GM21825 (cell line): Measurements from ENCODE around the gene NT5C1A.

Experiments used
- ATAC-seq: cut with Tn5 transposase; IDR thresholded peaks from one replicate; pipeline ENCODE4 v1.9.1; 2021; ENCODE audit warnings: mild to moderate bottlenecking, moderate library complexity; ENCODE audit not compliant: unreplicated experiment

Gene NT5C1A

DNA sequence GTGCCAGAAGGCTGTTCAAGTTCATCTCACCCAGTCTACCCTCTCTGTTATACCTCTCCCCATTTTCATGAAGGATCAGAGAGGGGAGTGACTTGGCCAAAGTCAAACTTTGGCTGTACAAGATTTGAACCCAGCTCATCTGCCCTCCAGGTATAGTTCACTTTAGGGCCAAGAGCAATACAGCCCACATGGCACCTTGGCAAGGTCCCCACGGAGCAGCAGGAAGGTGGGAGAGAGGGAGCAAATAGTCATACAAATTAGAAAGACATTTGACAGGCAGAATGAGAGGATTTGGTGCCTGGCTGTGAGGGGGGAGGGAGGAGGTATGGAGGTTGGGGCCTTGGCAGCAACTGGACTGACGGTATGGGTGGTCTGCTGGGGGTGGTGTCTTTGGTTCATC is 18.3 kb upstream of the NT5C1A start:
- ATAC-seq = no peak

DNA sequence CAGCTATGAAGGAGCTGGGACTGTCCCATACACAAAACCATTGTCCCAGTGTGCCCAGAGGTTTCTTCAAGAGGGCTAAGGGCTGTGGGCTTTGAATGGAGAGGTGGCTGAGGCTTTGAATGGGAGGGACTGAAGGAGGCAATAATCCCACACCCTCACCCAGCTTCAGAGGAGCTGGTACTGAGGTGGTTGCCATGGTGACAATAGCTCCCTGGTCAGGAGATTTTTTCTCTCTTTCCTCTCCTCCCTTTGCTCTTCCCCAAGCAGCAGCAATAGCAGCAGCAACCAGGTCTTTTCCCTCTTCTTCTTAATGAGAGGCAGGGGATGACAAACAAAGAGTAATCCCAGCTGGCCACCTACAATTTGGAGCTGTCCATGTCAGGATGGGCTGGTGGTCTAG is 17.7 kb upstream of the NT5C1A start:
- ATAC-seq = no peak

DNA sequence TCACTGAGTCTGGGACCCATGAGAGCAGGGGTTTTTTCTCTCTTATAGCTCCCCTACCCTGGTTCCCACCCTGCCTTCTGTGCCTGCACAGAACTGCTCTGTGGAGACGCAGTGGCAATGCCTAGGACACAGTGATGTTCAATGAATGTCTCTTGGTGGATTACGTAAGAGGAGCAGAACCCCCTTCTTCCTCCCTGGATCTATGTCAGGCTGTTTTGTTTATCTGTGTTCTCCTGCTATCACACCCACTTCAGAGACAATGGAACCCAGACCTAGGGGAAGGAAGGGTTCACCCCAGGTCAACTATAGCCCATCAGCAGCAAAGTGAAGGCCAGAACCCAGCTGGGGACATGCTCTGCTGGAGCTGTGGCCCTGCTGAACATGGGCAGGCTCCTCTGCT is 17.3 kb upstream of the NT5C1A start:
- no peak for ATAC-seq

DNA sequence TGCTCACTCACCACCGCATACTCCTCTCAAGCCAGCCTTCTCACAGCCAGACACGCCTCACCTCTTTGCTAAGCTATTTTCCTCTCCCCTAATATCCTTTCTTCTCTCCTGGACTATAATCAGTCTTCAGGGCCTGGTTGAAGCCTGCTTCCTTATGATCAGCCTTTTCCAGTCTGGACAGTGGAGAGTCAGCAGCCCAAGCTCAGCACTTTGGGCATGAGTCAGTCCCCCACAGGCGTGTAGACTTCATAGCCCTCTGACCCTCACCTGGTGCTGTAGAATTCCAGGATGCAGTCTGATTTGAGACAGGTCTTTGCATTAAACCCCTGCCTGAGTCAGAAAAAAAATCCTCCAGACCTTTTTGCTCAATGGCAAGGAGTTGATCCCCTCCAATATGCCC is 16.8 kb upstream of the NT5C1A start:
- no peak for ATAC-seq

DNA sequence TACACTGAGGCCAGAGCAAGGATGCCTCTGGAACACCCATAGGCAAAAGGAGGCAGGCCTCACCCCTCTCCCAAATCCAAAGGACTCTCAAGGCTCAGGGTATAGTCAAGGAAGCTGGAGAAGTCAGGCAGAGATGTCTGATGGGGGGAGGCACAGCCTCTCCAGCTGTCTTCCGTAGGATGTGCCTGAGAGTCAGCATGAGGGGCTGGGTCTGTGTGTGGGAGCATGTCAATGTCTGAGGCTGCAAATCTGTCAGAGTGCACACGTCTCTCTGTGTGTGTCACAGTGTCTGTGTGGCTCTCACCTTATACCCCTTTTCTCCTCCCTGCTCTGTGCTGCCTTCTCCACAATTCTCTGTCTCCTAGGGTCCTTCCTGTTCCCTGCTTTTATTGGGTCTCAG is 15.3 kb upstream of the NT5C1A start:
- no peak for ATAC-seq

DNA sequence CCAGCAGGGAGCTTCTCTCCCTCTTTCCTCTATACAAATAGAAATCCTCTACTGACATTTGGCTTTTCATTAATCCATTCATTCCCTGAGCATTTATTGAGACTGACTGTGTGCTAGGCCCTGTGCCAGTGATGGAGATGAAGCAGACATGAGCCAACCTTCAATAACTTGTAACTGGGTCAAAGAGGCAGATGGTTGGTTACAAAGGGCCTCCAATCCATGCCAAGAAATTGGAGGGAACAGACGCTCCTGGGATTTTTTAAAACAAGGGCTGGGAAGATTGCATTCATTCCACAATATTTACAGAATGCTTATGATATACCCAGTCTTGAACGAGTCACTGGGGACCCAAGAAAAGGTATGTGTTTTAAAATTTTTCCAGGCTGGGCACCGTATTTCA is 13.2 kb upstream of the NT5C1A start:
- ATAC-seq = no peak

DNA sequence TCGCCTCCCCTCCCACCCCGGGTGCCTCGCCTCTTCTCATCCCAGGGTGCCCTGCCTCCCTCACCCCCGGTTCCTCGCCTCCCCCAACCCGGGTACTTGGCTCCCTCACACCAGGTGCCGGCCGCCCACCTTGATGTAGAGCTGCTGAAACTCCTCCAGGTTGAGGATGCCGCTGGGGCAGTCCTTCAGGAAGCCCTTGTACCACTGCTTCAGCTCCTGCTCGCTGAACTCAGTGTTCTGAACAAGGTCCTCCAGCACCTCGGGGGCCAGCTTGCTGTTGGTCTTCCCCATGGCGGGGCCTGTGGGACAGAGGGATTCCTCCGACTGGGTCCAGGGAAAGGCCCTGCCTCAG is 12.4 kb upstream of the NT5C1A start:
- no peak for ATAC-seq

DNA sequence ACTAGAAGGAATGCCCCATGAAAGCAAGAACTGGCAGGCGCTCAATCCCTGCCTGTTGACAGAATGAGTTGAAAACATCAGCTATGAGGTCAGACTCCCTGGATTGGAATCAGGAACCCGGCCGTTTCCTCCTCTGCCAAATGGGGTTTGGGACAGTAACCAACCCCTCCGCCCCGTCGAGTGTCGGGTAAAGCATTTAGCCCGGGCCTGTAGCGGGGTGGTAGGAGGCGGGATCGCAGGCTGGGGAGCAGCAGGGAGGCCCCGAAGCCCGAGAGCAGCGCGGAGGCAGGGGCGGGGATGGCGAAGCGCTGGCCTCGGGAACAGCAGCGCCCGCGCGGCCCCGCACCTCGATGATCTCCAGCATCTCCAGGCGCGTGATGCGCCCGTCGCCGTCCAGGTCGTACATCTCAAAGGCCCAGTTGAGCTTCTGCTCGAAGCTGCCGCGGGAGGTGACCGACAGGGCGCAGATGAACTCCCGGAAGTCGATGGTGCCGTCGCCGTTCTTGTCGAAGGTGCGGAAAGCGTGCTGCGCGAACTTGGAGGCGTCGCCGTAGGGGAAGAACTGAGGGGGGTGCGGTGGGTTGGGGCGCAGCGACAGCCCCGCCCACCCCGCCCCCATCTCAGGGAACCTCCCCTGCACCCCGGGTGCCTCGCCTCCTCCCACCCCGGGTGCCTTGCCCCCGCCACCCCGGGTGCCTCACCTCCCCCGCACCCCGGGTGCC is 11.8 kb upstream of the NT5C1A start:
- ATAC-seq = no peak

DNA sequence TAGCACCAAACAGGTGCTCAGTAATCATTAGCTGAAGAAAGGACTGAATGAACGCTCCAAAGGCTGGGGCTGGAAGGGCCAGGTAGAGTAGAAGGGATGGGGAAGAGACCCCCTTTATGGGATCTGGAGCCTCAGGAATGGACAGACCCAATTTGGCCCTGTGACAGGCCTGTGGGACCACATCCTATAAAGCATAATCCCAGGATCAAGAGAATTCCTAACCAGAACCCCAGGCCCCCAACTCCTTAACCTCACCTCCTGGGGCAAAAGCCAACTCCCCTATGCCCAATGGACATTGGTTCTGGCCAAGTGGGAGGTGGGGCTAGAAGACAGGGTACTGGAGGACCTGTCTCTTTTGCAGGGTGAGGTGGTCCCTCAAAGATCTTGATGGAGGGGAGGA is 10.1 kb upstream of the NT5C1A start:
- ATAC-seq = no peak

DNA sequence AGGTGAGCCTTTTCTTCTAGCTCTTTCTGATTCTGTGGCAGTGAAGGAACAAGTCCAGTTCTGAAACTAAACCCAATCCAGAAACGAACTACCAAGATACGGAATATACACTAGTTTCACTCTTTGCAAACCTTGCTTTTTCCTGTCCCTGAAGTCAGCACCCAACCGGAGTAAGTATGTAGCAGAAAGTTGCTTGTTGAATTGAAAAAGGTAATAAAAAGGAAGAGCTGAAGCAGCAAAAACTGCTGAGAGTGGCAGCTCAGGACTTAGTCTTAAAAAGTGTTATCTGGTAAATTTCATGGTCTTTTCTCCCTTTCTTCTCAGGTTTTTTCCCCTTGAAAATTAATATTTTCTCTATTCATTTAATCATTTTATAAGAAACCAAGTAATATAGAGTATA is 9.4 kb upstream of the NT5C1A start:
- ATAC-seq = no peak

DNA sequence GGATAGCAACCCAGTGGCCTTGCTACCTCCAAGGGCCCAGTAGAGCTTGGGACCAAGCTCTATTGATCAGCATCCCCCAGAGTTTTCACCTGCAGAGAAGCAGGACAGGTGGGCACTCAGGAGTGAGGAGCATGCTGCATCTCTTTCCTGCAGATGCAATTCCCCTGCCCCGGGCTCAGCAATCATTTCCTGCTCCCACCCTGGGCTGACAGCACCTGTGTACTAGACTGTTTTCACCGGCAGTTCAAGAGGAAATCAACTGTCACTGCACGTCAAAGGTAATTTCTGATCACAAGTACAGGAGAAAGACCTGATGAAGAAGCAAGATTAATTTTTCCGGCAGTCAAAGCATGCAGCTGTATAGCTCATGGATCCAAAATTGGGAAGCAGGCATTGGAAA is 8.8 kb upstream of the NT5C1A start:
- no peak for ATAC-seq

DNA sequence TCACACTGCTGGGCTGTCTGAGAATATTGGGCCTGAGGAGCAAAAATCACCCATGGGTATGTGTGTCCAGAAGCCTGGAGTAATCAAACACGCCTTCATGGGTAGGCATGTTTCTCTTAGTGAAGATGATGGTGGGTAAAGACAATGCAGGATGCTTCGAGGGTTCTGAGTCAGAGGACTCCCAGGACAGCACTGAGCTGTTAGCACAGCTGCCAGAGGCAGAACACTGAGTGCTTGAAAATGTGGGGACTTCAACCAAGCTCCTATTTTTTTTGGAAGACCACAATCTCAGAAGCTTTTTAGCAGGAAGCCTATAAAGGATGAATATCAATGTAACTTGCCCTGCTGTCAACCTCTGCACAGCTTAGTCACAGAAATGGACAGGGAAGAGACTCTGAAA is 7.9 kb upstream of the NT5C1A start:
- ATAC-seq = no peak

DNA sequence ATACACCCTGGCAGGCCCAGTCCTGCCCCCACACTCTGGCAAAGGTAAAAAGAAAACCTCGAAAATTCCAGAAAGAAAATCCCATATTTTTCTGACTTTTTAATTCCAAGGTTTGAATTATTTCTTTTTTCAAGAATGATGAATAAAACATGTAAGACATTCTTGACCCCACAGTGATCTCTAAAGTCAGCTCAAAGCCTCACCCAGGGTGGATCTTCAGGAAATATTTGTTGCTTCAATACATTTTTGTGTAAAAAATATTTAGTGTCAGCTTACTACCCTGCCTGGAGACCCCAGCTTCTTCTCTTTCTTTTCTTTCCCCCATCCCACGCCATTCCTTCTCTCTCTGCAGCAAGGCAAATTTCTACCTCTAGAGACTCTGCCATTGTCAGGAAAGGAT is 7.0 kb upstream of the NT5C1A start:
- ATAC-seq = no peak

DNA sequence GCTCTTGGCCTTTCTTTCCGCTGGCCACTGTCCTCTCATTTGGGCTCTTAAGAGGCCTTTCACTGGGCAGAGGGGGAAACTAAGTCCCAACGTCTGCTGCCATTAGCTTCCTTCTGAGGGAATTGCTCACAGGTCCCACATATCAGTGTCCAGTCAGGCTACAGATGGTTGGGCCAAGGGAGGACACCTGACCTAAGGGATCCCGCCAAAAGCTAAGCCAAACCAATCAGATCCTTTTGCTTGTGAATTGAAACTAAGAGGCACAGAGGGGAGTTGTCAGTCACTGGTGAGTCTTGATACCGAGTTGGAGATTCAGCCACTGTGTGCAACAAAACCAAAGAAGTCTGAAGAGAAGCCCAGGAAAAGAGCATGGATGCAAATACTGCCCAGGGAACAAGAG is 5.7 kb upstream of the NT5C1A start:
- ATAC-seq = no peak

DNA sequence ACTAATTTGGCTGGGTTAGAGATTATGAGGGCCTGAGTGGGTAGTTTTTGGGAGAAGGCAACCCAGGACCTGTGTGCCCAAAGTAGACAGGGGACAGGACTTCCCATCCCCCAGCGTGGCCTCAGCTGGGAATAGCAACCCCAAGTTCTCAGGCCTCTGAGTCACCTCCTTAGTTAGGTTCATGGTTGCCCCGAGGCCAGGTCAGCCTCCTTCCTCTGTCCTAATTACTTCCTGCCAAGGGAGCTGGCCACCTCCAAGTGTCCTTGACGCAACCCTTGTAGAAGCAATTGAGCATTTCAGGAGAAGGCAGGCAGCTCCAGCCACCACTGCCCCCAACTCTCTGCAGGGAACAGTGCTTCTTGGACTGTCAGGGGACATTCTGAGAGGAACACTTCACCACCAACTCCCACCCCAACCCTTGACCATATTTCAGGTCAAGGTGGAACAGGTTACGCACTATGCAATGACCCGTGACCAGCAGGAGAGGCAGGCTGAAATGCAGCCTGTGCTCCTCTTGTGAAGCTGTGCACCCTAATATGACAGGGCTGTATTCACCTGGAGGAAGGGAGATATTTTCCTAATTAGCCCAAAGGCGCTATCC is 5.1 kb upstream of the NT5C1A start:
- no peak for ATAC-seq

DNA sequence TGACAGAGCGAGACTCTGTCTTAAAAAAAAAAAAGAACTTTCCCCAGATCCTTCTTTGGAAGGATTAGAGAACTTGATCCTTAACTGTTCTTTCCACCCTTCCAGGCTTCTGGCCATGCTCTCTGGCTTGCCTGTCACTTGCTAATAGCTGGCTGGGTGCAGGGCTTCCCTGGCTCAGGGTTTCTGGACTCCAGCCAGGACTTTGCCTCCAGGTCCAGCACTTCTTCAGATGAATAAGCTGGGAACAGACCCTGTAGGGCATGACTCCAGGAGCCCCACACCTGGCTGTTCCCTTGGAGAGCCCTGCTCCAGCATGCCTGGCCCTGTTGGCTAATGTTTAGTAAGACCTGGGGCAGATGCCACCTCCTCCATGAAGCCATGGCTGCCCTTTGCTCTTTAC is 3.3 kb upstream of the NT5C1A start:
- no peak for ATAC-seq

DNA sequence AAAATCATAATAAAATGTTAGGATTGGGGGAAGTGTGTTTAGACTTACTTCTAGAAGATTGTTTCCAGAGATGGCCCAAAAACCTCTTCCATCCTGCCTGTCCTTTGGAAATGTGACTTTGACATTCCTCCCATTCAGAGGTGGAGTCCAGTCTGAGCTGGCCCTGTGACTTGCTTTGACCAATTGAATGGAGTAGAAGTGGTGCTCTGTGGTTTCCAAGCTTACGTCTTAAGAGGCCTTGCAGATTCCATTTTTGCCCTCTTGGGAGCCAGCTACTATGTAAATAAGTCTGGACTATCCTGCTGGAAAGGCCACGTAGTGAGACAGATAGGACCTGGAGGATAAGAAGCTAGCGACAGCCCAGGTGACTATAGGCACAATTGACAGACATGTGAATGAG is 1.3 kb upstream of the NT5C1A start:
- no peak for ATAC-seq

DNA sequence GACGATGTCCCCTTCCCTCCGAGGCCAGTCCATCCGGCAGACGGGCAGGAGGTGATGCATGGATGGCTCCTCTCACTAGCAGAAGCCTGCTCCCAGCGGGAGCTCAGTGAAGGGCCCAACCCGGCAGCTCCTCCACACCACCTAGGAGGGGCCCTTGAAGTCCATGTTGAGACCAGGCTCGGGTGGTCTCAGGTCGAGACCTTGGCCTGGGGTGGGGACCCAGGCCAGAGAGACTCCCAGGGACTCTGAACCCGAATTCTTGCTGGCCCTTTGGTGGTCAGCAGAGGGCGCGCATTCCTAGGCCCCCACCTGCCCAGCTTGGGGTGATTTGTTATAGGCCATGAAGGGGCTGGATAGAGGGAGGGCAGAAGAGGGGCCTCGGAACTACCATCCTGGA is 642 bp upstream of the NT5C1A start:
- no peak for ATAC-seq

DNA sequence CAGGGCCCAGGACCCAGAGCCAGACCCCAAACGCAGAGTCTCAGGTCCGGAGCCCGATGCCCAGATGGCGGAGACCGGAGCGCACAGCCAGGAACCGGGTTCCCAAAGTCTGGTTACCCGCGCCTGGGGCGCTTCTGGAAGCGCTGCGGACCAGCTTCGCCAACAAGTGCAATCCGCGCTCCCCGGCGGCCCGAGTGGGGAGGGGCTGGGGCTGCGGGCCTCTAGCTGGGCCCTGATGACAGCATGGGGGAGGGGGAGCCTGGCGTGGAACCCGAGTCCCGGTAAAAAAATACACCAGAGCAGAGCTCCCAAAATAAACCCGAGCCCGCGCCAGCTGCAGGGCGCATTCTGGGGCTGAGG is 494 bp downstream of the NT5C1A start:
- no peak for ATAC-seq

DNA sequence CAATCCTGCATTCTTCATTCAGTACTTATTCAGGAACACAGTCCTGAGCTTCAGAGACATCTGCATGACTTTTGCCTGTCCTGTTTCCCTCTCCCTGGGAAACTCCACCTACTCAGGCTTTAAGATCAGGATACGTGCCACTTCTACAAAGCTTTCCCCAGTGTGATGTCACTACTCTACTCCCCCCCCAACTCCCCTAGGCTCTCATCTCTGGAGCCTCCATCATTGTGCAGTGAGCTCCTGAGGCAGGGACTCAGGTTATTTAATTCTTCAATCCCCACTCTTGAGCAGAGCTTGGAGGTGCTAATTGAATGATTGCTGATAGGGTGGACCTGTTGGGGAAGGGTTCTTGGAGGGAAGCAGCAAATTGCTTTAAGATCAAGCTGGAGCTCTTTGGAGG is 1.2 kb downstream of the NT5C1A start:
- ATAC-seq = no peak

DNA sequence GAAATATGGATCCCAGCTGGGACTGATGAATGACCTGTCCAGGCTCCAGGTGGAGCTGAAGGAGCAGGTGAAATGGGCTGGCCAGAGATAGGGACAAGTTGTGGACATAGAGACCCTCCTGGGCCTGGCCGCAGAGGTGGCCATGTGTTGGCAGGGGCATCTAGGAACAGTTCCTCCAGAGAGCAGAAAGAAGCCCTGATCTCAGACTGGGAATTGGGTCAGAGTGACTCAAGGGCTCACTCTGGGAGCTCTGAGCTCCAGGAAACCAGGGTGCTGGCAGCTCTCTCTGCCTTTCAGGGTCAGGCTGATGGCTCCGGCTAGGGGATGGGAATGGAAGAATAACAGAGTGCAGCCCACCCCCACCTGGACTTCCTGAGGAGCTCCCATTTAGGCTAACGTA is 3.0 kb downstream of the NT5C1A start:
- ATAC-seq = no peak

DNA sequence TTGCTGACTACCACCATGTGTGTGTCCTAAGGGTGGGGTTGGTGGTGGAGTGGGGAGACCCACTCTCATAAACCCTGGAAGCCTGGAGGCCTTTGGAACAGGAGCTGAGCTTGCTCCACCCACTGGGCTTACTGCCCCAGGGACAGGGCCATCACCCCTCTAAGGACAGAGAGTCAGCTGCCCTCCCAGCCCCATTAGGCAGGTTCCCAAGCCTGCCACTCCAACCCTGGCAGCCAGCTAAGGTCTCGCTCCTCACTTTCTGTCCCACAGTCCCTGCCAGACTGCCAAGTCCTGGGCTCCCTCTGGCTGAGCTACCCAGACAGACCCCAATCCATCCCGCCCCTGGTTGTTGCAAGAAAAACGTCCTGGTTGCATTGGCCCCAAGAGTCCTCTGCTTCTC is 3.8 kb downstream of the NT5C1A start:
- ATAC-seq = no peak

DNA sequence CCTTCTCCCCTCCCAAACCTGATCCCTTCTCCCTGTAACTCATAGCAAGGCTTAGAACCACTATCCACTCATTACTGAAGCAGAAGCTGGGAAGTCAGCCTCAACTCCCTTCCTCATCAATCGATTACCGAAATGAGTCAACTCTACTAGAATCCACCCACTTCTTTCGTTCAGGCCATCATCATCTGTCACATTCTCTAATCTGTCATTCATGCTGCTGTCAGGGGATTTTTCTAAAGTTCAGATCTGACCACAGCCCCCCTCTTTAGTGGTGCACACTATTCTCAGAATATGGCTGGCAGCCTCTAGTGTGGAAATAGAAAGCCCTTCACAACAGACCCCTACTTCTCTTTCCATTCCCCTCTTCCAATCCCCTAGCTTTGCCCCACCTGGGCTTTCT is 5.1 kb downstream of the NT5C1A start:
- ATAC-seq = peak; percentile 83
